Kidney (tissue), 22 donors: Measurements from ENCODE around the gene GDNF. TPM values are rescaled to one million over a fixed set of nuclear protein-coding genes. Genes with fewer than 3 reads are reported as not detected.

ENCODE experiments used
- DNase-seq, 5 donors: peaks; one replicate each; pipeline ENCODE4 v3.0.0-alpha.2; 2013 to 2020
- FAIRE-seq: peaks from 2 replicates; lab custom pipeline; 2012; peaks lifted over from hg19 to GRCh38; lab: Jason Lieb, UNC
- H3K27ac ChIP-seq, 2 donors: one replicate each; pipeline ENCODE4 v1.7.0; 2013; ENCODE audit warnings: low read depth in 2 of 2, low read length in 2 of 2, inconsistent platforms in 1 of 2
- H3K27me3 ChIP-seq: one replicate; pipeline ENCODE4 v1.7.1; 2013; ENCODE audit warnings: low read length, inconsistent platforms; ENCODE audit not compliant: control insufficient read depth, insufficient read depth
- H3K36me3 ChIP-seq, 3 donors: one replicate each; pipeline versions ENCODE4 v1.7.0 to v1.7.1; 2013; ENCODE audit warnings: low read length in 3 of 3, control low read depth in 1 of 3, inconsistent platforms in 1 of 3; ENCODE audit not compliant: insufficient read depth in 3 of 3, control insufficient read depth in 2 of 3
- H3K4me1 ChIP-seq, 3 donors: one replicate each; pipeline versions ENCODE4 v1.7.0 to v1.7.1; 2013; ENCODE audit warnings: low read length in 3 of 3, inconsistent platforms in 1 of 3, low read depth in 1 of 3; ENCODE audit not compliant: control insufficient read depth in 2 of 3, insufficient read depth in 2 of 3
- H3K4me3 ChIP-seq, 3 donors: one replicate each; pipeline versions ENCODE4 v1.7.0 to v1.8.1; 2013; ENCODE audit warnings: low read length in 3 of 3, control low read depth in 1 of 3, inconsistent platforms in 1 of 3
- H3K9ac ChIP-seq, 3 donors: one replicate each; pipeline versions ENCODE4 v1.7.0 to v1.7.1; 2013; ENCODE audit warnings: low read length in 3 of 3, control low read depth in 1 of 3, inconsistent platforms in 1 of 3
- H3K9me3 ChIP-seq, 3 donors: one replicate each; pipeline versions ENCODE4 v1.7.0 to v1.7.1; 2013; ENCODE audit warnings: low read length in 3 of 3, control low read depth in 1 of 3, inconsistent platforms in 1 of 3; ENCODE audit not compliant: control insufficient read depth in 2 of 3, insufficient read depth in 1 of 3
- CTCF ChIP-seq: IDR thresholded peaks from 3 replicates; pipeline ENCODE4 v1.5.1; 2012; ENCODE audit warnings: mild to moderate bottlenecking, moderate library complexity, borderline replicate concordance; ENCODE audit not compliant: insufficient read depth; ENCODE audit errors: extremely low read depth
- intact Hi-C: fragments of 100-400 bp; cut with DNase I; formaldehyde crosslinking; loops from one replicate; pipeline ENCODE4 v1.11.1; 2022
- long read RNA-seq, 10 donors: library from polyadenylated mRNA in 1 of 10; unstranded in 1 of 10; transcript quantifications; one replicate each; pipeline ENCODE4 v2.0.0 and lab custom pipeline, GENCODE V29; 2021 to 2026
- polyA plus RNA-seq: library from polyadenylated mRNA; stranded (reverse); fragments of 350-450 nt; fragmentation: Illumina TruSeq; extraction: RNeasy Lipid Tissue Mini Kit (QIAGEN cat#74804); gene quantifications from one replicate; pipeline ENCODE4 v1.2.3, GENCODE V29; 2014; ENCODE audit warnings: low read depth, low replicate concordance; ENCODE audit not compliant: insufficient read depth
- total RNA-seq: library from RNA; stranded (reverse); fragmentation: NEBNext Ultra II Directional; extraction: Animal tissue kit (Norgen Biotek cat#: 25700); gene quantifications from one replicate; pipeline ENCODE4 v1.2.1, GENCODE V29; 2021
- donor health status: control.
- donor health status: control.
- donor health status: control.
- donor health status: control.
- donor health status: control.
- donor health status: DM: yes; HTN: yes; CAD: no.
- donor health status: Normal renal cell carcinoma (clear cell type).

The GDNF gene
- total RNA-seq (0.88 TPM), polyA plus RNA-seq (0.34 TPM)
- long read RNA-seq, donor 1, partial matches to known transcripts = 0 of 2 reads
- long read RNA-seq, donor 1, other reads (novel, unspliced or antisense) = 0 of 2 reads
- long read RNA-seq, donor 2 = 0 reads
- long read RNA-seq, donor 3 = 0 reads
- long read RNA-seq, donor 4, partial matches to known transcripts = 0 of 4 reads
- long read RNA-seq, donor 4, other reads (novel, unspliced or antisense) = 0 of 4 reads
- long read RNA-seq, donor 5 = 0 reads
- long read RNA-seq, donor 6, partial matches to known transcripts = 0 of 1 reads
- long read RNA-seq, donor 6, other reads (novel, unspliced or antisense) = 0 of 1 reads
- long read RNA-seq, donor 7 = 0 reads
- long read RNA-seq, donor 8, partial matches to known transcripts = 12 of 13 reads
- long read RNA-seq, donor 8, other reads (novel, unspliced or antisense) = 0 of 13 reads
- long read RNA-seq, donor 9, partial matches to known transcripts = 0 of 2 reads
- long read RNA-seq, donor 9, other reads (novel, unspliced or antisense) = 0 of 2 reads
- long read RNA-seq, donor 10, partial matches to known transcripts = 5 of 5 reads
- long read RNA-seq, donor 10, other reads (novel, unspliced or antisense) = 0 of 5 reads

- intact Hi-C loops = loop anchor here (5.0 kb wide), 1 partner anchor 348 kb away; no protein-coding TSS in a partner anchor
- peak within 1 kb of the TSS; percentile 53 to 63 (median 56) for H3K4me3 ChIP-seq
- peak; percentile 27 to 82 (median 77) for DNase-seq
- TF ChIP-seq CTCF = no peak
- H3K9me3 ChIP-seq = no peaks in the 10 kb centered on the region
- no peaks in the 10 kb centered on the region for H3K36me3 ChIP-seq
- H3K27me3 ChIP-seq = peaks cover 7% of the 10 kb centered on the region
- peak within 1 kb of the TSS in 1 of 2 donors; percentile 24 for H3K27ac ChIP-seq
- FAIRE-seq = no peak
- peaks cover 0 to 23% (median 2%) of the 10 kb centered on the region in 3 donors for H3K4me1 ChIP-seq
- H3K9ac ChIP-seq = peak within 1 kb of the TSS in 1 of 3 donors; percentile 51
Observed at GRCh38 chr5:37839407-37840052, at the start of gene GDNF. TSS of gene GDNF (minus strand) at chr5:37840041. CDS start at chr5:37834796, 5,245 bp downstream.

GRCh38 chr5:37888476-37888875, 48.6 kb upstream of the GDNF start:
- H3K27ac ChIP-seq = no peak overlapping the region
- FAIRE-seq (no peak), DNase-seq (no peak)
- H3K4me3 ChIP-seq = no peak overlapping the region
- H3K27me3 ChIP-seq = no peaks in the 10 kb centered on the region
- intact Hi-C loops = no loop called here
- no peaks in the 10 kb centered on the region for H3K36me3 ChIP-seq
- H3K4me1 ChIP-seq = peaks cover 0 to 5% (median under 1%) of the 10 kb centered on the region in 3 donors
- H3K9me3 ChIP-seq = no peaks in the 10 kb centered on the region
- no peak overlapping the region for H3K9ac ChIP-seq
- TF ChIP-seq CTCF = no peak

- DNase-seq (peak in 1 of 5 donors; percentile 30), FAIRE-seq (no peak)
- Histone ChIP-seq H3K9ac (no peak overlapping the region), H3K4me3 (no peak overlapping the region), H3K27ac (no peak overlapping the region), H3K9me3 (no peaks in the 10 kb centered on the region), H3K36me3 (no peaks in the 10 kb centered on the region), H3K27me3 (no peaks in the 10 kb centered on the region), H3K4me1 (peaks cover 0 to 13% (median 0%) of the 10 kb centered on the region in 3 donors)
- intact Hi-C loops = no loop called here
- no peak for TF ChIP-seq CTCF
Observed at GRCh38 chr5:37886242-37886905, 46.5 kb upstream of the GDNF start.
